Measurements from ENCODE around the gene PLEKHG4. TPM values are rescaled to one million over a fixed set of nuclear protein-coding genes. Genes with fewer than 3 reads are reported as not detected.

Gene PLEKHG4
- total RNA-seq, 1 experiment from 2014 or later, result 13.9 TPM

GRCh38 chr16:67258161-67258835 lies 21.0 kb upstream of the PLEKHG4 start:
- no peak overlapping the region for H2BK12ac ChIP-seq (ENCODE audit: insufficient read length, low read depth, low read length)
- no peak overlapping the region for H2BK20ac ChIP-seq (ENCODE audit: low read depth, low read length, poor library complexity, severe bottlenecking)
- Mint-ChIP-seq H3K9me3 (no peaks in the 10 kb centered on the region), H3K4me3 (no peak overlapping the region), H3K27me3 (ENCODE audit: low read depth) (peaks cover 7% of the 10 kb centered on the region), H3K27ac (no peak overlapping the region), H3K36me3 (ENCODE audit: insufficient read depth in 1 of 3, low read depth in 3 of 3) (peaks cover 0 to 19% (median 0%) of the 10 kb centered on the region in 3 experiments; a peak in 4 of 7 replicates), H3K4me1 (no peaks in the 10 kb centered on the region)
- H3K23me2 ChIP-seq (ENCODE audit: insufficient read length, low read depth, low read length, poor library complexity, severe bottlenecking), result no peaks in the 10 kb centered on the region
- H4K5ac ChIP-seq (ENCODE audit: insufficient read length, low read depth, low read length), result no peak overlapping the region
- H4K91ac ChIP-seq (ENCODE audit: insufficient read length, low read depth, low read length), result no peak overlapping the region
- no peaks in the 10 kb centered on the region for H3K4me1 ChIP-seq (ENCODE audit: insufficient read depth, low read length)
- H2BK5ac ChIP-seq (ENCODE audit: insufficient read length, low read length), result no peak overlapping the region
- no peak overlapping the region for H2AK5ac ChIP-seq (ENCODE audit: insufficient read length, low read length)
- H4K8ac ChIP-seq (replicated peaks; ENCODE audit: insufficient read length, low read depth, low read length), result no peak overlapping the region
- H2BK15ac ChIP-seq (ENCODE audit: low read depth, low read length), result no peak overlapping the region
- H3K27ac ChIP-seq (ENCODE audit: insufficient read length, low read depth, low read length), result no peak overlapping the region
- H2BK120ac ChIP-seq (ENCODE audit: low read depth, low read length, poor library complexity, severe bottlenecking), result no peak overlapping the region
- no peak overlapping the region for H3K56ac ChIP-seq (ENCODE audit: insufficient read length, low read depth, low read length)
- H3T11ph ChIP-seq (ENCODE audit: low read length), result no peak overlapping the region
- H3K23ac ChIP-seq (ENCODE audit: insufficient read length, low read depth, low read length), result no peak overlapping the region
- no peak overlapping the region for H3K4ac ChIP-seq (ENCODE audit: low read depth, low read length)
- H3K14ac ChIP-seq (ENCODE audit: insufficient read depth, low read length), result no peak overlapping the region
- H3K27me3 ChIP-seq (ENCODE audit: insufficient read depth, low read length), result no peaks in the 10 kb centered on the region
- no peaks in the 10 kb centered on the region for H3K79me1 ChIP-seq (ENCODE audit: insufficient read depth, low read depth, low read length, poor library complexity, severe bottlenecking)
- H3K4me2 ChIP-seq (ENCODE audit: insufficient read depth, insufficient read length, low read length), result no peak overlapping the region
- DNase-seq, result peak; percentile 17
- no peaks in the 10 kb centered on the region for H3K9me3 ChIP-seq (ENCODE audit: control insufficient read depth, low read depth, low read length)
- H3K9ac ChIP-seq (ENCODE audit: extremely low read depth, insufficient read length, low read length), result no peak overlapping the region
- H3K79me2 ChIP-seq (ENCODE audit: insufficient read depth, low read length), result no peaks in the 10 kb centered on the region
- H4K20me1 ChIP-seq (ENCODE audit: control insufficient read depth, insufficient read depth, insufficient read length), result no peaks in the 10 kb centered on the region
- H3K18ac ChIP-seq (ENCODE audit: insufficient read length, low read depth, low read length), result no peak overlapping the region
- TF ChIP-seq CTCF (conservative IDR thresholded peaks at IDR 0.05), result no peak
- WGBS (ENCODE audit: extremely low coverage, insufficient read length, low lambda C conversion rate), result no CpG with 5 or more reads among the region's 11 CpGs
- no peak overlapping the region for H2AFZ ChIP-seq (ENCODE audit: low read length)

Data from H9 (cell line).